Stomach (tissue), 9 donors: Measurements from ENCODE around the gene SH3PXD2A. TPM values are rescaled to one million over a fixed set of nuclear protein-coding genes. Genes with fewer than 3 reads are reported as not detected.

Experiments
- DNase-seq, 2 donors: peaks; one replicate each; pipeline versions ENCODE4 v3.0.0 to v3.0.0-alpha.2; 2013 to 2019
- H3K27ac ChIP-seq, 5 donors: fragments of 200-600 bp in 4 of 5; sonication (generic) in 4 of 5; one replicate each; pipeline ENCODE4 v1.5.1; 2013 to 2019; ENCODE audit warnings: mild to moderate bottlenecking in 1 of 5, moderate library complexity in 1 of 5
- H3K27me3 ChIP-seq, 3 donors: fragments of 200-600 bp; sonication (generic); one replicate each; pipeline ENCODE4 v1.5.1; 2017 to 2019; ENCODE audit warnings: mixed run types in 1 of 3
- H3K36me3 ChIP-seq, 4 donors: fragments of 200-600 bp; sonication (generic); 1 replicate in 3 of 4; 2 replicates in 1 of 4; pipeline ENCODE4 v1.5.1; 2016 to 2019
- H3K4me1 ChIP-seq, 4 donors: fragments of 200-600 bp; sonication (generic); one replicate each; pipeline ENCODE4 v1.5.1; 2016 to 2019
- H3K4me3 ChIP-seq, 4 donors: fragments of 200-600 bp; sonication (generic) in 3 of 4; one replicate each; pipeline ENCODE4 v1.5.1; 2016 to 2019; ENCODE audit warnings: mild to moderate bottlenecking in 1 of 4
- H3K9me3 ChIP-seq, 4 donors: fragments of 200-600 bp; sonication (generic); one replicate each; pipeline ENCODE4 v1.5.1; 2016 to 2019
- CTCF ChIP-seq, 7 experiments: fragments of 450-650 bp in 4 of 7; fragments of 200-600 bp in 3 of 7; sonication (generic) in 3 of 7; IDR thresholded peaks; one replicate each; pipeline ENCODE4 v1.5.1; 2016 to 2019; ENCODE audit warnings: antibody characterized with exemption in 7 of 7, control low read depth in 2 of 7, mild to moderate bottlenecking in 1 of 7
- EP300 ChIP-seq: sonication (generic); formaldehyde crosslinking; IDR thresholded peaks from one replicate; pipeline ENCODE4 v1.6.1; 2017; ENCODE audit warnings: antibody characterized with exemption
- POLR2A ChIP-seq, 4 donors: fragments of 450-650 bp; IDR thresholded peaks; one replicate each; pipeline ENCODE4 v1.6.1; 2016; ENCODE audit warnings: antibody characterized with exemption in 4 of 4, control low read depth in 2 of 4, mild to moderate bottlenecking in 1 of 4, moderate library complexity in 1 of 4
- POLR2AphosphoS5 ChIP-seq, 3 donors: sonication (generic); formaldehyde crosslinking; IDR thresholded peaks; one replicate each; pipeline ENCODE4 v1.6.1; 2016; ENCODE audit warnings: antibody characterized with exemption in 3 of 3
- WGBS, 5 donors: extraction: QIAGEN DNeasy Blood & Tissue Kit in 3 of 5; methylation state at CpG; one replicate each; pipeline versions ENCODE4 v1.1.5 to v1.1.7; 2013 to 2018; 5-methylcytosine and 5-hydroxymethylcytosine counted together
- intact Hi-C: fragments of 100-400 bp; cut with DNase I; formaldehyde crosslinking; loops from one replicate; pipeline ENCODE4 v1.15.1; 2023; ENCODE audit warnings: low total_unique reads
- polyA plus RNA-seq, 3 donors: library from polyadenylated mRNA; stranded (reverse); fragments of 200-250 nt; gene quantifications; one replicate each; pipeline ENCODE4 v1.2.3, GENCODE V29; 2013
- total RNA-seq, 5 donors: library from RNA; depleted of rRNA; stranded (reverse); fragments of >200 nt; gene quantifications; one replicate each; pipeline versions ENCODE4 v1.1.0 to v1.2.3, GENCODE V29; 2014 to 2016
- donor health status: healthy with polysubstance abuse.
- donor health status: Bipolar disorder and iron deficiency.
- donor health status: healthy.

Gene SH3PXD2A
- total and polyA plus RNA-seq, 8 donors: 12.8 to 51.6 (median 24.0) TPM

GRCh38 chr10:103552856-103553742 is 302.3 kb downstream of the SH3PXD2A start:
- intact Hi-C loops: no loop called here
- peaks cover 9 to 33% (median 24%) of the 10 kb centered on the region in 4 donors for H3K4me1 ChIP-seq
- WGBS, 5 donors: 90 to 95% (median 92%) methylated on average over 16 to 20 of the region's 20 CpGs
- peak in 1 of 2 donors; percentile 10 for DNase-seq
- H3K27ac ChIP-seq: no peak overlapping the region
- TF ChIP-seq CTCF (IDR thresholded peaks at IDR 0.05) (no peak), POLR2A (IDR thresholded peaks at IDR 0.05) (no peak), POLR2AphosphoS5 (IDR thresholded peaks at IDR 0.05) (no peak), EP300 (no peak)
- H3K27me3 ChIP-seq: peaks cover 0 to 22% (median 11%) of the 10 kb centered on the region in 3 donors
- H3K36me3 ChIP-seq: no peaks in the 10 kb centered on the region
- no peak overlapping the region for H3K4me3 ChIP-seq
- H3K9me3 ChIP-seq: no peaks in the 10 kb centered on the region

- intact Hi-C loops: no loop called here
- no peak overlapping the region for H3K4me3 ChIP-seq
- peaks cover 9 to 40% (median 29%) of the 10 kb centered on the region in 4 donors for H3K4me1 ChIP-seq
- H3K27me3 ChIP-seq: peaks cover 0 to 22% (median 11%) of the 10 kb centered on the region in 3 donors
- H3K27ac ChIP-seq: no peak overlapping the region
- H3K9me3 ChIP-seq: no peaks in the 10 kb centered on the region
- no peaks in the 10 kb centered on the region for H3K36me3 ChIP-seq
- WGBS, 5 donors: 59 to 74% (median 62%) methylated on average over 10 of the region's 10 CpGs
- TF ChIP-seq EP300 (no peak), POLR2A (IDR thresholded peaks at IDR 0.05) (no peak), POLR2AphosphoS5 (IDR thresholded peaks at IDR 0.05) (no peak), CTCF (IDR thresholded peaks at IDR 0.05) (no peak)
- DNase-seq: peak in 1 of 2 donors; percentile 26
These were observed 303.5 kb downstream of the SH3PXD2A start for GRCh38 chr10:103551619-103552602.

GRCh38 chr10:103550229-103550628 is 305.1 kb downstream of the SH3PXD2A start:
- H3K27ac ChIP-seq: no peak overlapping the region
- WGBS, 5 donors: 89 to 100% (median 96%) methylated on average over 1 of the region's 1 CpG
- peaks cover 3 to 37% (median 21%) of the 10 kb centered on the region in 4 donors for H3K4me1 ChIP-seq
- no peaks in the 10 kb centered on the region for H3K36me3 ChIP-seq
- peaks cover 0 to 7% (median under 1%) of the 10 kb centered on the region in 3 donors for H3K27me3 ChIP-seq
- intact Hi-C loops: no loop called here
- DNase-seq: peak in 1 of 2 donors; percentile 1
- no peaks in the 10 kb centered on the region for H3K9me3 ChIP-seq
- no peak overlapping the region for H3K4me3 ChIP-seq
- TF ChIP-seq EP300: no peak
- no peak for TF ChIP-seq CTCF (IDR thresholded peaks at IDR 0.05)

- DNase-seq: no peak
- Histone ChIP-seq H3K27ac (peak overlapping the region in 4 of 5 donors; percentile 21 to 69 (median 37)), H3K4me3 (no peak overlapping the region), H3K4me1 (peaks cover 0 to 36% (median 21%) of the 10 kb centered on the region in 4 donors), H3K27me3 (no peaks in the 10 kb centered on the region), H3K36me3 (no peaks in the 10 kb centered on the region), H3K9me3 (no peaks in the 10 kb centered on the region)
- intact Hi-C loops: no loop called here
- WGBS, 5 donors: 66 to 84% (median 78%) methylated on average over 3 of the region's 3 CpGs
- TF ChIP-seq EP300 (no peak), POLR2AphosphoS5 (IDR thresholded peaks at IDR 0.05) (no peak), CTCF (IDR thresholded peaks at IDR 0.05) (no peak), POLR2A (IDR thresholded peaks at IDR 0.05) (no peak)
These were observed 306.1 kb downstream of the SH3PXD2A start for GRCh38 chr10:103549349-103549685.
